Glutamatergic neuron (in vitro differentiated cells): ENCODE data around the gene LRRC26. TPM values are rescaled to one million over a fixed set of nuclear protein-coding genes. Genes with fewer than 3 reads are reported as not detected.

Source experiments
- DNase-seq: peaks from one replicate; pipeline ENCODE4 v3.0.0; 2022
- H3K27ac Mint-ChIP-seq: one replicate; pipeline ENCODE4 v1.8.0; 2020; ENCODE audit warnings: mild to moderate bottlenecking, mixed read lengths, inconsistent platforms; ENCODE audit not compliant: unreplicated experiment
- H3K27me3 Mint-ChIP-seq: one replicate; pipeline ENCODE4 v1.8.0; 2020; ENCODE audit warnings: mild to moderate bottlenecking, moderate library complexity, mixed read lengths, inconsistent platforms; ENCODE audit not compliant: unreplicated experiment
- H3K36me3 Mint-ChIP-seq: one replicate; pipeline ENCODE4 v1.8.0; 2020; ENCODE audit warnings: mild to moderate bottlenecking, mixed read lengths, inconsistent platforms; ENCODE audit not compliant: unreplicated experiment
- H3K4me1 Mint-ChIP-seq: one replicate; pipeline ENCODE4 v1.8.0; 2020; ENCODE audit warnings: mild to moderate bottlenecking, low read depth, mixed read lengths, inconsistent platforms; ENCODE audit not compliant: unreplicated experiment
- H3K4me3 Mint-ChIP-seq: one replicate; pipeline ENCODE4 v1.8.0; 2020; ENCODE audit warnings: mild to moderate bottlenecking, mixed read lengths, inconsistent platforms; ENCODE audit not compliant: unreplicated experiment
- H3K9me3 Mint-ChIP-seq: one replicate; pipeline ENCODE4 v1.8.0; 2020; ENCODE audit warnings: mild to moderate bottlenecking, moderate library complexity, mixed read lengths, inconsistent platforms; ENCODE audit not compliant: unreplicated experiment
- CTCF ChIP-seq: fragments of 200-600 bp; sonication (generic); IDR thresholded peaks from one replicate; pipeline ENCODE4 v1.5.0; 2021; ENCODE audit not compliant: partially characterized antibody, unreplicated experiment
- total RNA-seq: library from RNA; stranded (reverse); fragmentation: NEBNext Ultra II Directional; extraction: Animal tissue kit (Norgen Biotek cat#: 25700); gene quantifications from one replicate; pipeline ENCODE4 v1.2.1, GENCODE V29; 2021; ENCODE audit not compliant: unreplicated experiment

Gene LRRC26
- total RNA-seq, 1 donor from 2014 or later, result 0.98 TPM

DNA sequence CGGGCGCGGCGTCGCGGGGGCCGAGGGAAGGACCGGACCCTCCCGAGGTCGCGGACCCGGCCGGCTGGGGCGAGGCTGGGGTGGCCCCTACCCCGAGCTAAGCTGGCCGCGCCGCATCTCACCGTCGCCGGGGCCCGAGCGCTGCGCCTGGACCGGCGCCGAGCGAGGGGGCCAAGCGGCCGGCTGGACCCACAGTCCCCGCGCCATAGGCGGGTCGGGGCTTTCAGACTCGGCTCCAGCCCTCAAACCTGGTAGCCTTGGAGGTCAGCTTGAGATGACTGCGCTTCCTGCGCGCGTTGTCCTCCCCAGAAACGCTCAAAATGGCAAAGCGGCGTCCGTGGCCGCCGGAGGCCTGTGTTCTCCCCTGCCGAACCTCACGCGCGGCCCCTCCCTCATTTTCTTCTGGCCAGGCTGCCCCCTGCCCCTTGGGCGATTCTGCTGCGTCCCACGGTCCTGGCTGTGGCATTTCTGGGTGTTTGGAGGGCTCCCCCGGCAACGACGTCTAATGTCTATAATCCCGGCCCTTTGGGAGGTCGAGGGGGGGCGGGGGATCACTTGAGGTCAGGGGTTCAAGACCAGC, 39.6 kb downstream of the LRRC26 start:
- DNase-seq, result peak; percentile 45
- H3K36me3 Mint-ChIP-seq, result no peaks in the 10 kb centered on the region
- H3K4me1 Mint-ChIP-seq, result peaks cover 13% of the 10 kb centered on the region
- peaks cover 9% of the 10 kb centered on the region for H3K9me3 Mint-ChIP-seq
- TF ChIP-seq CTCF, result no peak
- H3K4me3 Mint-ChIP-seq, result peak overlapping the region; percentile 92
- H3K27ac Mint-ChIP-seq, result peak overlapping the region; percentile 85
- peaks cover 6% of the 10 kb centered on the region for H3K27me3 Mint-ChIP-seq

- peaks cover 6% of the 10 kb centered on the region for H3K27me3 Mint-ChIP-seq
- DNase-seq, result peak; percentile 91
- H3K4me3 Mint-ChIP-seq, result peak overlapping the region; percentile 86
- H3K9me3 Mint-ChIP-seq, result peaks cover 9% of the 10 kb centered on the region
- peak overlapping the region; percentile 38 for H3K27ac Mint-ChIP-seq
- no peaks in the 10 kb centered on the region for H3K36me3 Mint-ChIP-seq
- no peak for TF ChIP-seq CTCF
- peaks cover 13% of the 10 kb centered on the region for H3K4me1 Mint-ChIP-seq
These were observed 40.2 kb downstream of the LRRC26 start for GRCh38 chr9:137129456-137130175.

- no peaks in the 10 kb centered on the region for H3K36me3 Mint-ChIP-seq
- peaks cover 9% of the 10 kb centered on the region for H3K9me3 Mint-ChIP-seq
- DNase-seq, result no peak
- peaks cover 6% of the 10 kb centered on the region for H3K27me3 Mint-ChIP-seq
- TF ChIP-seq CTCF, result no peak
- peak overlapping the region; percentile 66 for H3K27ac Mint-ChIP-seq
- H3K4me3 Mint-ChIP-seq, result peak overlapping the region; percentile 93
- peaks cover 13% of the 10 kb centered on the region for H3K4me1 Mint-ChIP-seq
These were observed 40.9 kb downstream of the LRRC26 start for GRCh38 chr9:137128862-137129455.

- Mint-ChIP-seq H3K27me3 (peaks cover 6% of the 10 kb centered on the region), H3K9me3 (peaks cover 9% of the 10 kb centered on the region), H3K36me3 (no peaks in the 10 kb centered on the region), H3K4me3 (peak overlapping the region; percentile 93), H3K4me1 (peaks cover 13% of the 10 kb centered on the region), H3K27ac (peak overlapping the region; percentile 66)
- no peak for DNase-seq
- no peak for TF ChIP-seq CTCF
These were observed 41.5 kb downstream of the LRRC26 start for GRCh38 chr9:137128158-137128861.
